H1 (cell line): Measurements from ENCODE around the gene TCF4. TPM values are rescaled to one million over a fixed set of nuclear protein-coding genes. Genes with fewer than 3 reads are reported as not detected.

ENCODE experiments used
- FOSL1 ChIP-seq: IDR thresholded peaks from 2 replicates; pipeline ENCODE4 v1.6.1; 2011; ENCODE audit warnings: mild to moderate bottlenecking, low read depth, low read length, moderate library complexity; ENCODE audit not compliant: insufficient read depth
- SRF ChIP-seq: IDR thresholded peaks from 2 replicates; pipeline ENCODE4 v1.6.1; 2011; ENCODE audit warnings: mild to moderate bottlenecking, low read depth, low read length, moderate library complexity
- polyA plus RNA-seq, 7 experiments: library from polyadenylated mRNA; depleted of rRNA in 3 of 7; stranded (reverse) in 5 of 7; unstranded in 2 of 7; fragments of >200 nt in 5 of 7; fragments of 200-250 nt in 2 of 7; gene quantifications; 1 replicate in 5 of 7; 2 replicates in 1 of 7; 4 replicates in 1 of 7; pipeline versions ENCODE4 v1.2.1 to v1.2.3, GENCODE V29; 2011 to 2013; ENCODE audit warnings: missing spikeins in 2 of 7, mixed read lengths in 2 of 7
- total RNA-seq: library from RNA; stranded (reverse); fragmentation: NEBNext Ultra II Directional; extraction: Animal tissue kit (Norgen Biotek cat#: 25700); gene quantifications from 2 replicates; pipeline ENCODE4 v1.2.1, GENCODE V29; 2021

The TCF4 gene
- total and polyA plus RNA-seq, 2 of the 8 experiments (the other 6 are each of a cell fraction or from before 2014, with no cell fraction given), result 59.3 to 118 TPM

DNA sequence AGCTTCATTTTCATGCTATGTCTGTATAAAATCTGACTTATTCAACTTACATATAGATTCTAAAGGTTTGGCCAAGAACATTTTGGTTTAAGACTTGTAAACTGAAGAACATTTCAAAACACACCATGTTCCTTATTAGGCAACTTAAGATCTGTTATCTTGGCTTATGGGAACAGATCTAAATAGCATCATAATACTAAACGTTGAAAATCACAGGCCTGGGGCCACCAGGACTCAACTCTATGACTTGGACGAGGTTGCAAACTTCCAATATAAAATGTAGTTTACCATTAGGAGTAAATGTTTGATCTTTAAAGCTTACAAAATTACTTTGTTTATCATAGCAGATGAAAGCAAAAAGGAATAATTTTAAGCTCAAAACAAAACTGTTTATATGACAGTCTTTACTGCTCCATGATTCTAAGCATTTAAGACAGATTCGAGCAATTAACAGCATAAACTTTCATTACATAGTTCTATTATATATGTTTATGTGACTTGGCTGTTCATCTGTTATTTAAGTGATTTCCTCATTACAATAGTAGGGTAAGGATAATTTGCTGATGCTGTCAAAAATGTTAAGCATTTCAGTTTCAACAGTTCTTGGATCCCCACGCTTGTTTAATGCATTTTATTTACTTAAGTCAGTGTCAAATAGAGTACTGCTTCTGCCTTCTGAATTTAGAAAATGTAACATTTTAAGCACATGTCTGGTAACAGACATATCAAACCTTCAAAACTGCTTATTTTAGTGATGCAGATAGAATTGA is 8.3 kb downstream of the TCF4 start (continued):
- no peak for TF ChIP-seq FOSL1
- TF ChIP-seq SRF, result no peak
